AG04450 (cell line): ENCODE data around the gene HYI. TPM values are rescaled to one million over a fixed set of nuclear protein-coding genes. Genes with fewer than 3 reads are reported as not detected.

Experiments
- CTCF ChIA-PET: fragments of 300-600, 350-600 bp; formaldehyde crosslinking; extraction: SDS; loops from one replicate; lab custom pipeline; 2022; ENCODE audit warnings: antibody characterized with exemption, inconsistent platforms; lab: Charles Lee
- POLR2A ChIA-PET: fragments of 350-600 bp; formaldehyde crosslinking; extraction: SDS; loops from one replicate; lab custom pipeline; 2021; ENCODE audit warnings: antibody characterized with exemption, inconsistent platforms; lab: Yijun Ruan, JAX
- DNase-seq: peaks from one replicate; pipeline ENCODE4 v3.0.0-alpha.2; 2011; ENCODE audit warnings: low read depth, low spot score
- H3K27ac ChIP-seq: one replicate; pipeline ENCODE4 v1.5.1; 2012; ENCODE audit warnings: low read depth, low read length, control low read depth
- H3K27me3 ChIP-seq: one replicate; pipeline ENCODE4 v1.6.0; 2012; ENCODE audit warnings: low read length; ENCODE audit not compliant: control insufficient read depth, insufficient read depth
- H3K4me3 ChIP-seq: 2 replicates; pipeline ENCODE4 v1.5.1; 2011; ENCODE audit warnings: mild to moderate bottlenecking, low read depth, low read length, control low read depth
- H3K9me3 ChIP-seq: 2 replicates; pipeline ENCODE4 v1.5.1; 2012; ENCODE audit warnings: low read length; ENCODE audit not compliant: control insufficient read depth, insufficient read depth
- CTCF ChIP-seq: IDR thresholded peaks from 2 replicates; pipeline ENCODE4 v1.5.1; 2011; ENCODE audit warnings: low read depth, low read length, control low read depth, inconsistent platforms
- polyA plus RNA-seq: library from polyadenylated mRNA; depleted of rRNA; stranded (reverse); fragments of >200 nt; gene quantifications from 2 replicates; pipeline ENCODE4 v1.2.3, GENCODE V29; 2011

HYI gene
- polyA plus RNA-seq, 1 experiment: 22.8 TPM

GRCh38 chr1:43444151-43444828 is 9.4 kb downstream of the HYI start:
- H3K27ac ChIP-seq: no peak overlapping the region
- H3K4me3 ChIP-seq: no peak overlapping the region
- H3K27me3 ChIP-seq: no peaks in the 10 kb centered on the region
- DNase-seq: no peak
- no peaks in the 10 kb centered on the region; the same call in 1 of the 2 replicates for H3K9me3 ChIP-seq
- no peak for TF ChIP-seq CTCF
- ChIA-PET POLR2A (interaction anchor here (0.6 kb wide), 2 partner anchors 18 to 35 kb away, joined by 3 read pairs; no protein-coding TSS in a partner anchor), CTCF (interaction anchor here (1.0 kb wide), 1 partner anchor 217 kb away, joined by 4 read pairs; no protein-coding TSS in a partner anchor)

- Histone ChIP-seq H3K27ac (no peak overlapping the region), H3K9me3 (no peaks in the 10 kb centered on the region; the same call in 1 of the 2 replicates), H3K27me3 (no peaks in the 10 kb centered on the region), H3K4me3 (no peak overlapping the region)
- ChIA-PET POLR2A (interaction anchor here (0.5 to 0.7 kb wide), 2 partner anchors 11 to 199 kb away, joined by 3 to 6 read pairs; no protein-coding TSS in a partner anchor), CTCF (no interaction called here)
- DNase-seq: no peak
- no peak for TF ChIP-seq CTCF
Measured at GRCh38 chr1:43443197-43443946, 10.4 kb downstream of the HYI start.

GRCh38 chr1:43442756-43443155 is 11.0 kb downstream of the HYI start:
- H3K4me3 ChIP-seq: no peak overlapping the region
- no peak for TF ChIP-seq CTCF
- POLR2A ChIA-PET: interaction anchor here (0.5 to 0.7 kb wide), 2 partner anchors 11 to 199 kb away, joined by 3 to 6 read pairs; no protein-coding TSS in a partner anchor
- H3K9me3 ChIP-seq: no peaks in the 10 kb centered on the region; the same call in 1 of the 2 replicates
- CTCF ChIA-PET: interaction anchor here (0.6 kb wide), 1 partner anchor 224 kb away, joined by 3 read pairs; no protein-coding TSS in a partner anchor
- H3K27ac ChIP-seq: no peak overlapping the region
- H3K27me3 ChIP-seq: no peaks in the 10 kb centered on the region
- DNase-seq: no peak

- POLR2A ChIA-PET: no interaction called here
Measured at GRCh38 chr1:43441894-43442637, 11.7 kb downstream of the HYI start.

More at GRCh38 chr1:43441894-43442637, 11.7 kb downstream of the HYI start:
- TF ChIP-seq CTCF: no peak
- Histone ChIP-seq H3K9me3 (no peaks in the 10 kb centered on the region; the same call in 1 of the 2 replicates), H3K27ac (no peak overlapping the region), H3K4me3 (no peak overlapping the region), H3K27me3 (no peaks in the 10 kb centered on the region)
- no peak for DNase-seq
- CTCF ChIA-PET: interaction anchor here (0.6 kb wide), 1 partner anchor 224 kb away, joined by 3 read pairs; no protein-coding TSS in a partner anchor
